Kidney (tissue), 14 donors: ENCODE data around the gene LIMA1. TPM values are rescaled to one million over a fixed set of nuclear protein-coding genes. Genes with fewer than 3 reads are reported as not detected.

Experiments used
- DNase-seq, 5 donors: peaks; one replicate each; pipeline ENCODE4 v3.0.0-alpha.2; 2013 to 2020
- FAIRE-seq: peaks from 2 replicates; lab custom pipeline; 2012; peaks lifted over from hg19 to GRCh38; lab: Jason Lieb, UNC
- H3K27ac ChIP-seq, 2 donors: one replicate each; pipeline ENCODE4 v1.7.0; 2013; ENCODE audit warnings: low read depth in 2 of 2, low read length in 2 of 2, inconsistent platforms in 1 of 2
- H3K27me3 ChIP-seq: one replicate; pipeline ENCODE4 v1.7.1; 2013; ENCODE audit warnings: low read length, inconsistent platforms; ENCODE audit not compliant: control insufficient read depth, insufficient read depth
- H3K36me3 ChIP-seq, 3 donors: one replicate each; pipeline versions ENCODE4 v1.7.0 to v1.7.1; 2013; ENCODE audit warnings: low read length in 3 of 3, control low read depth in 1 of 3, inconsistent platforms in 1 of 3; ENCODE audit not compliant: insufficient read depth in 3 of 3, control insufficient read depth in 2 of 3
- H3K4me1 ChIP-seq, 3 donors: one replicate each; pipeline versions ENCODE4 v1.7.0 to v1.7.1; 2013; ENCODE audit warnings: low read length in 3 of 3, inconsistent platforms in 1 of 3, low read depth in 1 of 3; ENCODE audit not compliant: control insufficient read depth in 2 of 3, insufficient read depth in 2 of 3
- H3K4me3 ChIP-seq, 3 donors: one replicate each; pipeline versions ENCODE4 v1.7.0 to v1.8.1; 2013; ENCODE audit warnings: low read length in 3 of 3, control low read depth in 1 of 3, inconsistent platforms in 1 of 3
- H3K9ac ChIP-seq, 3 donors: one replicate each; pipeline versions ENCODE4 v1.7.0 to v1.7.1; 2013; ENCODE audit warnings: low read length in 3 of 3, control low read depth in 1 of 3, inconsistent platforms in 1 of 3
- H3K9me3 ChIP-seq, 3 donors: one replicate each; pipeline versions ENCODE4 v1.7.0 to v1.7.1; 2013; ENCODE audit warnings: low read length in 3 of 3, control low read depth in 1 of 3, inconsistent platforms in 1 of 3; ENCODE audit not compliant: control insufficient read depth in 2 of 3, insufficient read depth in 1 of 3
- CTCF ChIP-seq: IDR thresholded peaks from 3 replicates; pipeline ENCODE4 v1.5.1; 2012; ENCODE audit warnings: mild to moderate bottlenecking, moderate library complexity, borderline replicate concordance; ENCODE audit not compliant: insufficient read depth; ENCODE audit errors: extremely low read depth
- intact Hi-C: fragments of 100-400 bp; cut with DNase I; formaldehyde crosslinking; loops from one replicate; pipeline ENCODE4 v1.11.1; 2022
- polyA plus RNA-seq: library from polyadenylated mRNA; stranded (reverse); fragments of 350-450 nt; fragmentation: Illumina TruSeq; extraction: RNeasy Lipid Tissue Mini Kit (QIAGEN cat#74804); gene quantifications from one replicate; pipeline ENCODE4 v1.2.3, GENCODE V29; 2014; ENCODE audit warnings: low read depth, low replicate concordance; ENCODE audit not compliant: insufficient read depth
- total RNA-seq: library from RNA; stranded (reverse); fragmentation: NEBNext Ultra II Directional; extraction: Animal tissue kit (Norgen Biotek cat#: 25700); gene quantifications from one replicate; pipeline ENCODE4 v1.2.1, GENCODE V29; 2021
- donor health status: control.
- donor health status: control.
- donor health status: control.
- donor health status: control.
- donor health status: control.
- donor health status: DM: yes; HTN: yes; CAD: no.
- donor health status: Normal renal cell carcinoma (clear cell type).

Gene LIMA1
- total and polyA plus RNA-seq, 2 donors from 2014 or later = 43.1 to 76.1 TPM

GRCh38 chr12:50213439-50213838, 69.9 kb downstream of the LIMA1 start:
- peaks cover 2 to 3% (median 2%) of the 10 kb centered on the region in 3 donors for H3K36me3 ChIP-seq
- no peak overlapping the region for H3K4me3 ChIP-seq
- no peaks in the 10 kb centered on the region for H3K9me3 ChIP-seq
- intact Hi-C loops = no loop called here
- H3K27ac ChIP-seq = no peak overlapping the region
- no peaks in the 10 kb centered on the region for H3K27me3 ChIP-seq
- peaks cover 0 to 2% (median 0%) of the 10 kb centered on the region in 3 donors for H3K4me1 ChIP-seq
- DNase-seq (no peak), FAIRE-seq (no peak)
- H3K9ac ChIP-seq = no peak overlapping the region
- no peak for TF ChIP-seq CTCF

- TF ChIP-seq CTCF = no peak
- DNase-seq (no peak), FAIRE-seq (no peak)
- intact Hi-C loops = no loop called here
- Histone ChIP-seq H3K27me3 (no peaks in the 10 kb centered on the region), H3K4me3 (no peak overlapping the region), H3K36me3 (peaks cover 0 to 2% (median 0%) of the 10 kb centered on the region in 3 donors), H3K27ac (peak overlapping the region; percentile 9 to 57), H3K9me3 (no peaks in the 10 kb centered on the region), H3K9ac (no peak overlapping the region), H3K4me1 (peaks cover 0 to 2% (median 0%) of the 10 kb centered on the region in 3 donors)
These were observed 71.3 kb downstream of the LIMA1 start for GRCh38 chr12:50212071-50212467.

GRCh38 chr12:50211392-50212070, 71.8 kb downstream of the LIMA1 start:
- H3K36me3 ChIP-seq = peaks cover 0 to 2% (median 0%) of the 10 kb centered on the region in 3 donors
- peak in 1 of 5 donors; percentile 57 for DNase-seq
- H3K9me3 ChIP-seq = no peaks in the 10 kb centered on the region
- H3K9ac ChIP-seq = no peak overlapping the region
- intact Hi-C loops = no loop called here
- peaks cover 0 to 2% (median 0%) of the 10 kb centered on the region in 3 donors for H3K4me1 ChIP-seq
- no peaks in the 10 kb centered on the region for H3K27me3 ChIP-seq
- no peak overlapping the region for H3K4me3 ChIP-seq
- TF ChIP-seq CTCF = no peak
- H3K27ac ChIP-seq = peak overlapping the region; percentile 9 to 57
- no peak for FAIRE-seq
